Caco-2 (cell line): Measurements from ENCODE around the gene DUSP5. TPM values are rescaled to one million over a fixed set of nuclear protein-coding genes. Genes with fewer than 3 reads are reported as not detected.

Source experiments
- BruUV-seq: library from RNA; stranded (reverse); fragments of 400-500 nt; replicated peaks from 2 replicates; lab custom pipeline; 2021; lab: Mats Ljungman, UMichigan
- CTCF ChIA-PET: fragments of 300-600 bp; sonication (Branson Sonifier 250); formaldehyde crosslinking; loops from one replicate; lab custom pipeline; 2022; ENCODE audit warnings: antibody characterized with exemption; lab: Charles Lee
- POLR2A ChIA-PET: fragments of 300-600 bp; sonication (Branson Sonifier 250); formaldehyde crosslinking; loops from one replicate; lab custom pipeline; 2022; ENCODE audit warnings: antibody characterized with exemption; lab: Charles Lee
- DNase-seq, 2 experiments: peaks; one replicate each; pipeline versions ENCODE4 v3.0.0 to v3.0.0-alpha.2; 2020 to 2022
- H3K27me3 ChIP-seq: replicated peaks from 2 replicates; pipeline ENCODE4 v1.6.0; 2011; ENCODE audit warnings: low read length; ENCODE audit not compliant: control insufficient read depth, insufficient read depth
- H3K36me3 ChIP-seq: 2 replicates; pipeline ENCODE4 v1.5.1; 2011; ENCODE audit warnings: low read length; ENCODE audit not compliant: control insufficient read depth, insufficient read depth
- H3K4me1 ChIP-seq: fragments of 250-450 bp; sonication (Bioruptor Pico); 2 replicates; pipeline ENCODE4 v1.5.1; 2020; ENCODE audit warnings: mild to moderate bottlenecking
- H3K4me3 ChIP-seq: 2 replicates; pipeline ENCODE4 v1.5.1; 2011; ENCODE audit warnings: low read depth, mild to moderate bottlenecking, control low read depth, low read length
- H3K9me3 ChIP-seq: fragments of 250-450 bp; sonication (Bioruptor Pico); 2 replicates; pipeline ENCODE4 v1.5.1; 2020; ENCODE audit warnings: mild to moderate bottlenecking, moderate library complexity
- H3K27ac Mint-ChIP-seq: one replicate; pipeline ENCODE4 v1.8.0; 2022; ENCODE audit warnings: mixed read lengths; ENCODE audit not compliant: unreplicated experiment
- H3K27me3 Mint-ChIP-seq: one replicate; pipeline ENCODE4 v1.8.0; 2022; ENCODE audit warnings: mixed read lengths; ENCODE audit not compliant: insufficient read depth, unreplicated experiment
- H3K36me3 Mint-ChIP-seq: one replicate; pipeline ENCODE4 v1.8.0; 2022; ENCODE audit warnings: mild to moderate bottlenecking, mixed read lengths; ENCODE audit not compliant: insufficient read depth, unreplicated experiment
- H3K4me1 Mint-ChIP-seq: one replicate; pipeline ENCODE4 v1.8.0; 2022; ENCODE audit warnings: low read depth, mixed read lengths; ENCODE audit not compliant: unreplicated experiment
- H3K4me3 Mint-ChIP-seq: one replicate; pipeline ENCODE4 v1.8.0; 2022; ENCODE audit warnings: mild to moderate bottlenecking, moderate library complexity, mixed read lengths; ENCODE audit not compliant: unreplicated experiment
- H3K9me3 Mint-ChIP-seq: one replicate; pipeline ENCODE4 v1.8.0; 2022; ENCODE audit warnings: mixed read lengths; ENCODE audit not compliant: unreplicated experiment
- CTCF ChIP-seq, 2 experiments: fragments of 200-600 bp in 1 of 2; IDR thresholded peaks; 1 replicate in 1 of 2; 2 replicates in 1 of 2; pipeline versions ENCODE4 v1.5.1 to v1.8.0; 2011 to 2022; ENCODE audit warnings: antibody characterized with exemption in 1 of 2, control low read depth in 1 of 2, inconsistent platforms in 1 of 2, low read depth in 1 of 2, low read length in 1 of 2, mild to moderate bottlenecking in 1 of 2, moderate library complexity in 1 of 2; ENCODE audit not compliant: insufficient read depth in 1 of 2, severe bottlenecking in 1 of 2, unreplicated experiment in 1 of 2
- intact Hi-C: fragments of 100-400 bp; cut with micrococcal nuclease; formaldehyde crosslinking; loops from one replicate; pipeline ENCODE4 v1.10.0; 2022; ENCODE audit not compliant: unreplicated experiment
- total RNA-seq: library from RNA; stranded (reverse); gene quantifications from 2 replicates; pipeline ENCODE4 v1.2.3, GENCODE V29; 2022

Gene DUSP5
- total RNA-seq, 1 experiment from 2014 or later = 15.0 TPM

GRCh38 chr10:110510730-110511129 is 13.0 kb downstream of the DUSP5 start:
- Mint-ChIP-seq H3K4me1 (no peaks in the 10 kb centered on the region), H3K27ac (no peak overlapping the region), H3K27me3 (no peaks in the 10 kb centered on the region), H3K9me3 (no peaks in the 10 kb centered on the region), H3K4me3 (no peak overlapping the region), H3K36me3 (peaks cover 38% of the 10 kb centered on the region)
- Histone ChIP-seq H3K4me1 (peaks cover 22% of the 10 kb centered on the region), H3K4me3 (no peak overlapping the region), H3K36me3 (0 out of 2 replicates have a peak, but pooled peaks cover 1% of the 10 kb centered on the region), H3K27me3 (no peaks in the 10 kb centered on the region), H3K9me3 (no peaks in the 10 kb centered on the region)
- intact Hi-C loops = no loop called here
- ChIA-PET POLR2A (no interaction called here), CTCF (no interaction called here)
- BruUV-seq = no TSS peak
- DNase-seq = no peak
- TF ChIP-seq CTCF (IDR thresholded peaks at IDR 0.05; ENCODE audit: insufficient read depth in 1 of 2, low read depth in 1 of 2, low read length in 1 of 2, severe bottlenecking in 1 of 2, unreplicated experiment in 1 of 2) = no peak

- H3K4me3 Mint-ChIP-seq = no peak overlapping the region
- H3K9me3 ChIP-seq = no peaks in the 10 kb centered on the region
- ChIA-PET POLR2A (interaction anchor here (0.5 to 1.4 kb wide), 5 partner anchors 11 to 207 kb away, joined by 3 to 4 read pairs (median 4); no protein-coding TSS in a partner anchor), CTCF (interaction anchor here (0.6 to 1.4 kb wide), 5 partner anchors 11 to 745 kb away, joined by 3 to 8 read pairs (median 4); no protein-coding TSS in a partner anchor)
- H3K4me1 Mint-ChIP-seq = no peaks in the 10 kb centered on the region
- no TSS peak for BruUV-seq
- H3K27me3 Mint-ChIP-seq = no peaks in the 10 kb centered on the region
- no peak overlapping the region for H3K4me3 ChIP-seq
- H3K9me3 Mint-ChIP-seq = no peaks in the 10 kb centered on the region
- H3K4me1 ChIP-seq = peaks cover 22% of the 10 kb centered on the region
- H3K36me3 Mint-ChIP-seq = peaks cover 35% of the 10 kb centered on the region
- H3K27ac Mint-ChIP-seq = peak overlapping the region; percentile 62
- H3K36me3 ChIP-seq = 0 out of 2 replicates have a peak, but pooled peaks cover 1% of the 10 kb centered on the region
- intact Hi-C loops = no loop called here
- H3K27me3 ChIP-seq = no peaks in the 10 kb centered on the region
- no peak for TF ChIP-seq CTCF (IDR thresholded peaks at IDR 0.05; ENCODE audit: insufficient read depth in 1 of 2, low read depth in 1 of 2, low read length in 1 of 2, severe bottlenecking in 1 of 2, unreplicated experiment in 1 of 2)
- peak; percentile 70 to 78 for DNase-seq
Measured at GRCh38 chr10:110511734-110512449, 14.2 kb downstream of the DUSP5 start.

- 0 out of 2 replicates have a peak, but pooled peaks cover 1% of the 10 kb centered on the region for H3K36me3 ChIP-seq
- no TSS peak for BruUV-seq
- intact Hi-C loops = no loop called here
- H3K27me3 Mint-ChIP-seq = no peaks in the 10 kb centered on the region
- DNase-seq = peak; percentile 22 to 32
- H3K4me1 ChIP-seq = peaks cover 22% of the 10 kb centered on the region
- no peaks in the 10 kb centered on the region for H3K9me3 ChIP-seq
- H3K4me3 Mint-ChIP-seq = no peak overlapping the region
- no peak for TF ChIP-seq CTCF (IDR thresholded peaks at IDR 0.05; ENCODE audit: insufficient read depth in 1 of 2, low read depth in 1 of 2, low read length in 1 of 2, severe bottlenecking in 1 of 2, unreplicated experiment in 1 of 2)
- H3K4me3 ChIP-seq = no peak overlapping the region
- H3K36me3 Mint-ChIP-seq = peaks cover 32% of the 10 kb centered on the region
- no peaks in the 10 kb centered on the region for H3K27me3 ChIP-seq
- POLR2A ChIA-PET = interaction anchor here (0.5 to 1.4 kb wide), 4 partner anchors 11 to 88 kb away, joined by 3 to 4 read pairs (median 4); no protein-coding TSS in a partner anchor
- no peaks in the 10 kb centered on the region for H3K4me1 Mint-ChIP-seq
- CTCF ChIA-PET = interaction anchor here (0.6 to 1.4 kb wide), 2 partner anchors 10 to 745 kb away, joined by 5 to 8 read pairs; no protein-coding TSS in a partner anchor
- peak overlapping the region; percentile 62 for H3K27ac Mint-ChIP-seq
- H3K9me3 Mint-ChIP-seq = no peaks in the 10 kb centered on the region
Measured at GRCh38 chr10:110512461-110513187, 14.9 kb downstream of the DUSP5 start.
